Hepatocyte (in vitro differentiated cells): ENCODE results near the gene S100Z. TPM values are rescaled to one million over a fixed set of nuclear protein-coding genes. Genes with fewer than 3 reads are reported as not detected.

Experiments
- DNase-seq: peaks from one replicate; pipeline ENCODE4 v3.0.0-alpha.2; 2016; ENCODE audit warnings: low spot score
- H2AFZ ChIP-seq: fragments of 200-600 bp; sonication (generic); 2 replicates; pipeline ENCODE4 v1.6.0; 2016; ENCODE audit warnings: antibody characterized with exemption, mild to moderate bottlenecking
- H3K27ac ChIP-seq: fragments of 200-600 bp; sonication (generic); 2 replicates; pipeline ENCODE4 v1.5.1; 2016; ENCODE audit warnings: mild to moderate bottlenecking
- H3K27me3 ChIP-seq: fragments of 200-600 bp; sonication (generic); 2 replicates; pipeline ENCODE4 v1.6.1; 2016
- H3K36me3 ChIP-seq: fragments of 200-600 bp; sonication (generic); replicated peaks from 2 replicates; pipeline ENCODE4 v1.5.1; 2016; ENCODE audit warnings: low read depth; ENCODE audit not compliant: insufficient read depth
- H3K4me1 ChIP-seq: fragments of 200-600 bp; sonication (generic); 2 replicates; pipeline ENCODE4 v1.5.1; 2016; ENCODE audit warnings: mild to moderate bottlenecking, moderate library complexity; ENCODE audit not compliant: insufficient read depth
- H3K4me2 ChIP-seq: fragments of 200-600 bp; sonication (generic); 2 replicates; pipeline ENCODE4 v1.6.0; 2016
- H3K4me3 ChIP-seq: fragments of 200-600 bp; sonication (generic); 2 replicates; pipeline ENCODE4 v1.5.1; 2016; ENCODE audit warnings: mild to moderate bottlenecking
- H3K79me2 ChIP-seq: fragments of 200-600 bp; sonication (generic); 2 replicates; pipeline ENCODE4 v1.6.0; 2017; ENCODE audit warnings: mild to moderate bottlenecking
- H3K9me2 ChIP-seq: fragments of 200-600 bp; sonication (generic); replicated peaks from 2 replicates; pipeline ENCODE4 v1.6.0; 2017; ENCODE audit warnings: mild to moderate bottlenecking; ENCODE audit not compliant: insufficient read depth
- H3K9me3 ChIP-seq: fragments of 200-600 bp; sonication (generic); 2 replicates; pipeline ENCODE4 v1.5.1; 2016; ENCODE audit warnings: low read depth, mild to moderate bottlenecking
- H4K20me1 ChIP-seq: fragments of 200-600 bp; sonication (generic); 2 replicates; pipeline ENCODE4 v1.6.0; 2016; ENCODE audit warnings: mild to moderate bottlenecking; ENCODE audit not compliant: insufficient read depth, poor library complexity, severe bottlenecking
- EZH2 ChIP-seq: fragments of 200-600 bp; sonication (generic); IDR thresholded peaks from 2 replicates; pipeline ENCODE4 v1.6.1; 2016; ENCODE audit warnings: antibody characterized with exemption, mild to moderate bottlenecking, borderline replicate concordance
- EZH2phosphoT487 ChIP-seq: fragments of 200-600 bp; sonication (generic); IDR thresholded peaks from one replicate; pipeline ENCODE4 v1.6.1; 2018; ENCODE audit warnings: antibody characterized with exemption, mild to moderate bottlenecking, low read depth, moderate library complexity; ENCODE audit not compliant: unreplicated experiment, severe bottlenecking
- WGBS: methylation state at CpG from one replicate; pipeline ENCODE4 v1.1.6; 2016; ENCODE audit warnings: low lambda C conversion rate; ENCODE audit errors: missing lambda C conversion rate; 5-methylcytosine and 5-hydroxymethylcytosine counted together
- polyA plus RNA-seq: library from polyadenylated mRNA; unstranded; fragments of >200 nt; fragmentation: Nextera tagmentation; extraction: Ambion mirVana; gene quantifications from 2 replicates; pipeline ENCODE4 v1.2.1, GENCODE V29; 2016
- total RNA-seq: library from RNA; depleted of rRNA; stranded (reverse); fragments of >200 nt; gene quantifications from 2 replicates; pipeline ENCODE4 v1.2.3, GENCODE V29; 2014
- TF ChIP-seq, protein P1 (sequence below): fragments of 200-600 bp; sonication (generic); IDR thresholded peaks from 2 replicates; pipeline ENCODE4 v1.5.1; 2016; ENCODE audit warnings: antibody characterized with exemption, mild to moderate bottlenecking; ENCODE audit not compliant: poor library complexity

Gene S100Z
- total and polyA plus RNA-seq, 2 experiments from 2014 or later: 0.51 to 1.4 TPM

DNA sequence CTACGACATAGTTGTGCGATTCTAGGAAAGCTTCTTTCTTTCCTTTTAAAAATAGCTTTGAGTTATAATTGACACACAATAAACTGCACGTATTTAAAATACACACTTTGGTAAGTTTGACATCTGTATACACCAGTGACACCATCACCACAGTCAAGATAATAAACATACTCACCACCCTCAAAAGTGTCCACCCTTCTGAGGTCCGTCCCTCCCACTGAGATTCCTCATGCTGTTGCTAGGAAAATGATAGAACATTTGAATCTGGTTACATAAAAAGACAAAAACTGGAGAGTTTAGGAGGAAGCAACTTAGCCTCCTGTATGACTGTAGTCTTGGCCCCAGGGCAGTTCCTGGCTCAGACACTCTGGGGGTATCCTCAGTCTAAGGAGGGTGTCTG, 17.2 kb downstream of the S100Z start:
- TF ChIP-seq EZH2 (no peak), EZH2phosphoT487 (no peak)
- TF ChIP-seq, protein P1, sequence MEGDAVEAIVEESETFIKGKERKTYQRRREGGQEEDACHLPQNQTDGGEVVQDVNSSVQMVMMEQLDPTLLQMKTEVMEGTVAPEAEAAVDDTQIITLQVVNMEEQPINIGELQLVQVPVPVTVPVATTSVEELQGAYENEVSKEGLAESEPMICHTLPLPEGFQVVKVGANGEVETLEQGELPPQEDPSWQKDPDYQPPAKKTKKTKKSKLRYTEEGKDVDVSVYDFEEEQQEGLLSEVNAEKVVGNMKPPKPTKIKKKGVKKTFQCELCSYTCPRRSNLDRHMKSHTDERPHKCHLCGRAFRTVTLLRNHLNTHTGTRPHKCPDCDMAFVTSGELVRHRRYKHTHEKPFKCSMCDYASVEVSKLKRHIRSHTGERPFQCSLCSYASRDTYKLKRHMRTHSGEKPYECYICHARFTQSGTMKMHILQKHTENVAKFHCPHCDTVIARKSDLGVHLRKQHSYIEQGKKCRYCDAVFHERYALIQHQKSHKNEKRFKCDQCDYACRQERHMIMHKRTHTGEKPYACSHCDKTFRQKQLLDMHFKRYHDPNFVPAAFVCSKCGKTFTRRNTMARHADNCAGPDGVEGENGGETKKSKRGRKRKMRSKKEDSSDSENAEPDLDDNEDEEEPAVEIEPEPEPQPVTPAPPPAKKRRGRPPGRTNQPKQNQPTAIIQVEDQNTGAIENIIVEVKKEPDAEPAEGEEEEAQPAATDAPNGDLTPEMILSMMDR: no peak
- H3K4me1 ChIP-seq: peaks cover 7% of the 10 kb centered on the region
- H3K4me3 ChIP-seq: no peak overlapping the region
- no peak overlapping the region for H2AFZ ChIP-seq
- no peaks in the 10 kb centered on the region for H3K9me3 ChIP-seq
- 74% methylated on average over 4 of the region's 4 CpGs for WGBS
- no peaks in the 10 kb centered on the region for H4K20me1 ChIP-seq
- H3K79me2 ChIP-seq: no peaks in the 10 kb centered on the region
- H3K27ac ChIP-seq: no peak overlapping the region
- DNase-seq: no peak
- H3K36me3 ChIP-seq: no peaks in the 10 kb centered on the region
- H3K27me3 ChIP-seq: no peaks in the 10 kb centered on the region
- H3K4me2 ChIP-seq: no peak overlapping the region
- H3K9me2 ChIP-seq: no peaks in the 10 kb centered on the region

DNA sequence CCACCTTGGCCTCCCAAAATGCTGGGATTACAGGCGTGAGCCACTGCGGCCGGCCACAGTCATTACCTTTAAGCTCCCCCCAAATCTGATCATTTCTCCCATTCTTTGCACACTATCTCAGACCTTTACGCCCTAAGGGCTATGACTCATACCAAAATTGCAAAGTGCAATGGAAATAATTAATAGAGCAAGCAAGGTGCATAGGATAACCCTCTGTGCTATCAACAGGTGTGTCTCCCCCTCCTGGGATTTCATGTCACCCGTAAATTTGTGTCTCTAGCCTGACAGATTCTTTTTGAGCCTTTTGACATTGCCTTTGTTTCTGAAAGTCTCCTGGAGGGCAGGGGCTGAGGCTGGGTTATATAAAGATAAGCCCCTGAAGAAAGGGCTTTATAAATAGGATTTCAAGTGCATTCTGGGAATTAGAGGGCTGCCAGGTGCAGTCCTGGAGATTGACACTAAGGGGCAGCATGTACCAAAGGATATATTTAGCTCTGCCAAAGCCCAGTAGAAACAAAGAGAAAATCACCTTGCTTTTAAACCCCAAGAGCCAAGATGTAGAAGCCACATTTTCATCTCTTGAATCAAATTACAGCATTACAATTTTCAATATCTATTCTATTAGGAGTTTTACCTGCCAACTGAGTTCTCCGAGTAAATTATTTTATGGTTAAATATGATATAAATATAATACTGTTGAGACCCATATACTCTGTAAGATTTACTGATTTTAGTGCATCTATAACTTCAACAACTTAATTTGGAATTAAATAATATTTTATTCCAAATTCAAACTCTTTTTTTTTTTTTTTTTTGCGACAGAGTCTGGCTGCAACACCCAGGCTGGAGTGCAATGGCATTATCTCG, 18.2 kb downstream of the S100Z start:
- Histone ChIP-seq H3K27me3 (no peaks in the 10 kb centered on the region), H3K9me2 (no peaks in the 10 kb centered on the region), H3K4me3 (no peak overlapping the region), H3K79me2 (no peaks in the 10 kb centered on the region), H3K36me3 (no peaks in the 10 kb centered on the region), H2AFZ (no peak overlapping the region), H3K4me1 (peaks cover 3% of the 10 kb centered on the region), H3K4me2 (no peak overlapping the region), H3K27ac (no peak overlapping the region), H3K9me3 (no peaks in the 10 kb centered on the region), H4K20me1 (no peaks in the 10 kb centered on the region)
- TF ChIP-seq, protein P1: peak; percentile 91
- TF ChIP-seq EZH2phosphoT487: no peak
- TF ChIP-seq EZH2: no peak
- WGBS: 64% methylated on average over 8 of the region's 8 CpGs
- DNase-seq: peak; percentile 83

DNA sequence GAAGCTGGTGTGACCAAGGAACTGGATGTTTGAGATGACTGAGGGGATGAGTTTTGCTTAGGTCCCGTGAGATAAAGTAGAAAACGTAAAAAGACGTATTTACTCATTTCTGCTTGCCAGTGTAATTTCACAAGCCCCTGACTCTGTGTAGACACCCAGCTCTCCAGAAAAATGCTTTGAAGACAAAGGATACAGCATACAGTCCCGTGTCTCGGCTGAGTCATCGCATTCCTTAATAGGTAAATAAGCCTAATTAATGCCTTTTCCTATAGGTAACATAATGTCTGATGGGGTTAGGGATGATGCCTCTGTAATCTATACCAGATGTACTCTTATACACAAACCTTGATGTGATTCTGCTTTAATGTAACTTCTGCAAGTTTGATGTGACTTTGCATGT, 20.2 kb downstream of the S100Z start:
- no peaks in the 10 kb centered on the region for H3K27me3 ChIP-seq
- WGBS: 31% methylated on average over 6 of the region's 6 CpGs
- no peaks in the 10 kb centered on the region for H4K20me1 ChIP-seq
- H3K4me1 ChIP-seq: peaks cover 3% of the 10 kb centered on the region
- H3K27ac ChIP-seq: peak overlapping the region; percentile 53
- no peaks in the 10 kb centered on the region for H3K79me2 ChIP-seq
- H3K4me2 ChIP-seq: no peak overlapping the region
- DNase-seq: peak; percentile 46
- no peaks in the 10 kb centered on the region for H3K9me2 ChIP-seq
- H3K36me3 ChIP-seq: no peaks in the 10 kb centered on the region
- no peak overlapping the region for H3K4me3 ChIP-seq
- TF ChIP-seq EZH2 (no peak), EZH2phosphoT487 (no peak)
- TF ChIP-seq, protein P1: no peak
- H2AFZ ChIP-seq: no peak overlapping the region
- no peaks in the 10 kb centered on the region for H3K9me3 ChIP-seq
